ENCODE results near the gene CDK5. TPM values are rescaled to one million over a fixed set of nuclear protein-coding genes. Genes with fewer than 3 reads are reported as not detected.

The CDK5 gene
- total RNA-seq, 1 donor from 2014 or later: 7.5 TPM

DNA sequence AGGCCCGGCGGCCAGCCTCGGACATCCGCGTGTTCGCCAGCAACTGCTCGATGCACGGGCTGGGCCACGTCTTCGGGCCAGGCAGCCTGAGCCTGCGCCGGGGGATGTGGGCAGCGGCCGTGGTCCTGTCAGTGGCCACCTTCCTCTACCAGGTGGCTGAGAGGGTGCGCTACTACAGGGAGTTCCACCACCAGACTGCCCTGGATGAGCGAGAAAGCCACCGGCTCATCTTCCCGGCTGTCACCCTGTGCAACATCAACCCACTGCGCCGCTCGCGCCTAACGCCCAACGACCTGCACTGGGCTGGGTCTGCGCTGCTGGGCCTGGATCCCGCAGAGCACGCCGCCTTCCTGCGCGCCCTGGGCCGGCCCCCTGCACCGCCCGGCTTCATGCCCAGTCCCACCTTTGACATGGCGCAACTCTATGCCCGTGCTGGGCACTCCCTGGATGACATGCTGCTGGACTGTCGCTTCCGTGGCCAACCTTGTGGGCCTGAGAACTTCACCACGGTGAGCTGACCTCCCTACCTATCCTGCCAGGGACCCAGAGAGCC is 8.7 kb downstream of the CDK5 start:
- Mint-ChIP-seq H3K4me1 (peaks cover 3% of the 10 kb centered on the region), H3K9me3 (no peaks in the 10 kb centered on the region), H3K36me3 (ENCODE audit: low read depth) (peaks cover 14% of the 10 kb centered on the region), H3K27ac (no peak overlapping the region), H3K4me3 (no peak overlapping the region), H3K27me3 (peaks cover 8% of the 10 kb centered on the region)
- TF ChIP-seq CTCF (IDR thresholded peaks at IDR 0.05): no peak
- DNase-seq (no peak), ATAC-seq (ENCODE audit: low read depth) (no peak)
- CTCF ChIA-PET: no interaction called here
- POLR2A ChIA-PET: no interaction called here
- intact Hi-C loops (cut with micrococcal nuclease): no loop called here

GRCh38 chr7:151047976-151048815 is 9.5 kb downstream of the CDK5 start, which contains the start of gene ASIC3:
TSS of gene ASIC3 (plus strand) at chr7:151048531. CDS start at chr7:151048886, 355 bp downstream.
- DNase-seq (no peak), ATAC-seq (ENCODE audit: low read depth) (no peak)
- no peak within 1 kb of the TSS for H3K4me3 Mint-ChIP-seq
- no peaks in the 10 kb centered on the region for H3K9me3 Mint-ChIP-seq
- ChIA-PET POLR2A (no interaction called here), CTCF (no interaction called here)
- H3K36me3 Mint-ChIP-seq (ENCODE audit: low read depth): peaks cover 13% of the 10 kb centered on the region
- intact Hi-C loops (cut with micrococcal nuclease): no loop called here
- no peak within 1 kb of the TSS for H3K27ac Mint-ChIP-seq
- H3K4me1 Mint-ChIP-seq: peaks cover 3% of the 10 kb centered on the region
- no peak for TF ChIP-seq CTCF (IDR thresholded peaks at IDR 0.05)
- peaks cover 8% of the 10 kb centered on the region for H3K27me3 Mint-ChIP-seq

DNA sequence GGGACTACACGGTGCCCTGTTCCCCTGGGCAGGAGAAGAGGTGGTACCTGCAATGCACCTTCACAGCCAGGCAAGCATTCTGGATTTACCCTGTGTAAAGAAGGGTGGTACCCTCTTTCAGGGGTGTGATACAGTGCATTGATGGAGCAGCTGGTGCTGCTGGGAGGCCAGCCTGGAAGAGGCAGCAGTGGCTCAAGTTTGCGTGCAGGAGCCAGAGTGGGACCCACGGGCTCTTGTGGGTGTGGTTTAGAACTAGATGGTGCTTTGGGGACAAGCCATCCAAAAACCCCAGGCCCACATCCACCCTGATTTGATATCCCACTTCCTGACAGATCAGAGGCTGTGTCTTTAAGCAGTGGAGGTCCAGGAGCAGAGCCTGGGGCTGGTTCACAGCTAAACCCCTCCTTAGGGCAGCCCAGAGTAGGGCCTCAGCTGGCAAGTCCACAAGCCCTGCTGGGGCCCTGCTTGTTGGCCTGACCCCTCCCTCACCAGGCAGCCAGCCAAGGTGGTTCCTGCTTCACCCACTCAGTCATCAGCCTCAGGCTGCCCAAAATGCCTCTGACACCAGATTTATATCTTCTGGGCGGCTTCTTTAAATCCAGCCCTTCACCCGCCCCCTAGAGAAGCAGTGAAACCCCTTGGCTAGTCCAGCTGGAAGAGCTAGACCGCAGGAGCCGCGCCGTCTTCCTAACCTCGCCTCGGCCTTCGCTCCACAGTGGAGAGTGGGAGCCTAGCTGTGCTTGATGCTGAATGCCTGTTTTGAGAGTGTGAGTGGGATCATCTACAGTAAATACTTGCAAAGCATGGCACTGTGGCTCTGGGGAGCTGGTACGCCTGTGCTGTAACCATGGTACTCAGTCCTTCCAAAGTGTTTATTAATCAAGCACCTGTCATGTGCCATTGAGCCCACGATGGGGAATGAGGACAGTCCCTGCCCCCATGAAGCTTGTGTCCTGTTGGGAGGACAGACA is 10.8 kb downstream of the CDK5 start:
- ATAC-seq (ENCODE audit: low read depth) (no peak), DNase-seq (no peak)
- Mint-ChIP-seq H3K36me3 (ENCODE audit: low read depth) (peaks cover 15% of the 10 kb centered on the region), H3K9me3 (no peaks in the 10 kb centered on the region), H3K27ac (no peak overlapping the region), H3K4me3 (no peak overlapping the region), H3K4me1 (no peaks in the 10 kb centered on the region), H3K27me3 (peaks cover 4% of the 10 kb centered on the region)
- POLR2A ChIA-PET: no interaction called here
- no peak for TF ChIP-seq CTCF (IDR thresholded peaks at IDR 0.05)
- intact Hi-C loops (cut with micrococcal nuclease): no loop called here
- CTCF ChIA-PET: no interaction called here

DNA sequence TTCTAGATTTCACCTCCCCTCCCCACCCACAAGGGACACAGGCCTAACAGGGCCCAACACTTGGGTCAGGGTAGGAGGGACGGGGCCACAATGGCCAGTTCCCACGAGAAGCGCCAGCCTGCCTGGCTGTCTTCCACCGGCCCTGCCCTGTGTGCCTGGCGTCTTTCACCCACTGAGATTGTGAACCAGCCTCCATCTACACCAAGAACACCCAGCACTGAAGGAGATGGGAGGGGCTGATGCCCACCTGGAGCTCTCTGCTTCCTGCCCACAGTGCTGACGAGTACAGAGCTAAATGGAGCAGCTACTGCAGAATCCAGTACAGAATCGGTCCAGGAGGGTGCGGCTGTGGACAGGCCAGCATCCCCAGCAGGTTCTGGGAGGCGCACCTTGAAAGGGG is 11.7 kb downstream of the CDK5 start:
- intact Hi-C loops (cut with micrococcal nuclease): no loop called here
- H3K36me3 Mint-ChIP-seq (ENCODE audit: low read depth): peaks cover 15% of the 10 kb centered on the region
- no peaks in the 10 kb centered on the region for H3K4me1 Mint-ChIP-seq
- no peaks in the 10 kb centered on the region for H3K9me3 Mint-ChIP-seq
- no peak overlapping the region for H3K27ac Mint-ChIP-seq
- ATAC-seq (ENCODE audit: low read depth) (no peak), DNase-seq (no peak)
- ChIA-PET POLR2A (no interaction called here), CTCF (no interaction called here)
- peaks cover 4% of the 10 kb centered on the region for H3K27me3 Mint-ChIP-seq
- no peak overlapping the region for H3K4me3 Mint-ChIP-seq
- TF ChIP-seq CTCF (IDR thresholded peaks at IDR 0.05): no peak

DNA sequence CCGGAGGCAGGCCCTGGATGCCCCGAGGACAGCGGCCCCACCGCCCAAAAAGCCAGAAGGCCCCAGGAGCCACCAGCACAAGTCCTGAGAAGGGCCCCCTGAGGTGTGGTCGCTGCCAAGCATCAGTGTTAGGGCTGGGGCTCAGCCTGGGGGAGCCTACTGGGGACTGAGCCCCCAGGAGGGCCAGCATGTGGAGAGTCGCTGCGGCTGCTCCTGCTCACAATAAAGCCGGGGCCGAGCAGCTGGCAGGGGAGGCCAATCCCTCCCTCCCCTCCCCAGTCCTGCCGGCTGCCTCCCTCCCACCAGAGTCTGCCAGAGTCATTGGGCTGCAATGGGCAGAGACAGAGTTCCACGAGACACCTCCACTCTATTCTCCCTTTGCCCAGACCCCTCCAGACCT is 12.4 kb downstream of the CDK5 start:
- no peak overlapping the region for H3K27ac Mint-ChIP-seq
- H3K4me1 Mint-ChIP-seq: no peaks in the 10 kb centered on the region
- no peak for TF ChIP-seq CTCF (IDR thresholded peaks at IDR 0.05)
- CTCF ChIA-PET: no interaction called here
- DNase-seq: no peak
- H3K9me3 Mint-ChIP-seq: no peaks in the 10 kb centered on the region
- POLR2A ChIA-PET: no interaction called here
- no peak overlapping the region for H3K4me3 Mint-ChIP-seq
- intact Hi-C loops (cut with micrococcal nuclease): no loop called here
- no peak for ATAC-seq (ENCODE audit: low read depth)
- peaks cover 15% of the 10 kb centered on the region for H3K36me3 Mint-ChIP-seq (ENCODE audit: low read depth)
- peaks cover under 1% of the 10 kb centered on the region for H3K27me3 Mint-ChIP-seq

Data from activated B cell treated with CpG ODN at 0.5 μM for 24 hours (primary cell).